Astrocyte (in vitro differentiated cells and primary cell): ENCODE measurements around the gene TACR1. TPM values are rescaled to one million over a fixed set of nuclear protein-coding genes. Genes with fewer than 3 reads are reported as not detected.

ENCODE experiments used
- DNase-seq: peaks from one replicate; pipeline ENCODE4 v3.0.0-alpha.2; 2010; ENCODE audit warnings: low read depth
- FAIRE-seq: peaks from 2 replicates; lab custom pipeline; 2011; peaks lifted over from hg19 to GRCh38; lab: Jason Lieb, UNC
- H2AFZ ChIP-seq: 2 replicates; pipeline ENCODE4 v1.6.0; 2012; ENCODE audit warnings: low read depth, low read length, inconsistent platforms
- H3K27ac ChIP-seq: 2 replicates; pipeline ENCODE4 v1.5.1; 2011; ENCODE audit warnings: low read depth, low read length, inconsistent platforms
- H3K27me3 ChIP-seq: 2 replicates; pipeline ENCODE4 v1.6.0; 2011; ENCODE audit warnings: low read length, inconsistent platforms; ENCODE audit not compliant: insufficient read depth
- H3K36me3 ChIP-seq: 2 replicates; pipeline ENCODE4 v1.5.1; 2011; ENCODE audit warnings: low read length, inconsistent platforms; ENCODE audit not compliant: insufficient read depth
- H3K4me1 ChIP-seq: 2 replicates; pipeline ENCODE4 v1.5.1; 2011; ENCODE audit warnings: low read length, inconsistent platforms; ENCODE audit not compliant: insufficient read depth
- H3K4me2 ChIP-seq: 2 replicates; pipeline ENCODE4 v1.6.0; 2012; ENCODE audit warnings: low read length, inconsistent platforms
- H3K4me3 ChIP-seq: 2 replicates; pipeline ENCODE4 v1.5.1; 2011; ENCODE audit warnings: low read depth, mild to moderate bottlenecking, low read length, inconsistent platforms; ENCODE audit not compliant: insufficient read depth
- H3K79me2 ChIP-seq: 2 replicates; pipeline ENCODE4 v1.6.0; 2012; ENCODE audit warnings: mild to moderate bottlenecking, low read length, inconsistent platforms; ENCODE audit not compliant: insufficient read depth
- H3K9ac ChIP-seq: 2 replicates; pipeline ENCODE4 v1.6.0; 2012; ENCODE audit warnings: mild to moderate bottlenecking, low read length, inconsistent platforms
- H3K9me3 ChIP-seq: 2 replicates; pipeline ENCODE4 v1.5.1; 2012; ENCODE audit warnings: low read depth, mild to moderate bottlenecking, low read length, inconsistent platforms; ENCODE audit not compliant: insufficient read depth
- H4K20me1 ChIP-seq: 2 replicates; pipeline ENCODE4 v1.6.0; 2012; ENCODE audit warnings: low read length, inconsistent platforms; ENCODE audit not compliant: insufficient read depth
- H3K27ac Mint-ChIP-seq: one replicate; pipeline ENCODE4 v1.8.0; 2021; ENCODE audit warnings: mild to moderate bottlenecking, mixed read lengths; ENCODE audit not compliant: unreplicated experiment
- H3K27me3 Mint-ChIP-seq: one replicate; pipeline ENCODE4 v1.8.0; 2021; ENCODE audit warnings: low read depth, mixed read lengths; ENCODE audit not compliant: unreplicated experiment
- H3K36me3 Mint-ChIP-seq: one replicate; pipeline ENCODE4 v1.8.0; 2021; ENCODE audit warnings: low read depth, mixed read lengths; ENCODE audit not compliant: unreplicated experiment
- H3K4me1 Mint-ChIP-seq: one replicate; pipeline ENCODE4 v1.8.0; 2021; ENCODE audit warnings: low read depth, mixed read lengths; ENCODE audit not compliant: unreplicated experiment
- H3K4me3 Mint-ChIP-seq: one replicate; pipeline ENCODE4 v1.8.0; 2021; ENCODE audit warnings: mild to moderate bottlenecking, moderate library complexity, mixed read lengths; ENCODE audit not compliant: unreplicated experiment
- H3K9me3 Mint-ChIP-seq: one replicate; pipeline ENCODE4 v1.8.0; 2021; ENCODE audit warnings: mild to moderate bottlenecking, mixed read lengths; ENCODE audit not compliant: unreplicated experiment
- CTCF ChIP-seq: IDR thresholded peaks from 2 replicates; pipeline ENCODE4 v1.5.1; 2011; ENCODE audit warnings: low read depth, mild to moderate bottlenecking, inconsistent platforms, low read length, moderate library complexity; ENCODE audit not compliant: insufficient read depth
- EZH2 ChIP-seq: IDR thresholded peaks from 2 replicates; pipeline ENCODE4 v1.6.1; 2012; ENCODE audit warnings: mild to moderate bottlenecking, low read length, inconsistent platforms; ENCODE audit not compliant: insufficient read depth
- total RNA-seq: library from RNA; stranded (reverse); gene quantifications from 2 replicates; pipeline ENCODE4 v1.2.1, GENCODE V29; 2021

The TACR1 gene
- total RNA-seq, 1 donor from 2014 or later: not detected

- no peak overlapping the region for H3K4me3 Mint-ChIP-seq
- FAIRE-seq: no peak
- peaks cover 26% of the 10 kb centered on the region for H3K27me3 Mint-ChIP-seq
Observed at GRCh38 chr2:75190271-75190990, 8.9 kb downstream of the TACR1 start.

GRCh38 chr2:75186821-75187220 lies 12.5 kb downstream of the TACR1 start:
- TF ChIP-seq EZH2 (no peak), CTCF (no peak)
- Histone ChIP-seq H4K20me1 (no peaks in the 10 kb centered on the region), H3K4me1 (no peaks in the 10 kb centered on the region), H3K79me2 (no peaks in the 10 kb centered on the region), H3K4me2 (no peak overlapping the region), H3K27ac (no peak overlapping the region), H3K9me3 (no peaks in the 10 kb centered on the region), H3K9ac (no peak overlapping the region), H3K27me3 (no peaks in the 10 kb centered on the region), H2AFZ (no peak overlapping the region), H3K36me3 (no peaks in the 10 kb centered on the region), H3K4me3 (no peak overlapping the region)
- Mint-ChIP-seq H3K27ac (no peak overlapping the region), H3K9me3 (no peaks in the 10 kb centered on the region), H3K27me3 (peaks cover 5% of the 10 kb centered on the region), H3K4me1 (no peaks in the 10 kb centered on the region), H3K4me3 (no peak overlapping the region), H3K36me3 (no peaks in the 10 kb centered on the region)
- no peak for FAIRE-seq
- peak; percentile 1 for DNase-seq

More at GRCh38 chr2:75190271-75190990, 8.9 kb downstream of the TACR1 start:
- DNase-seq: no peak
- Mint-ChIP-seq H3K36me3 (no peaks in the 10 kb centered on the region), H3K27ac (no peak overlapping the region), H3K9me3 (no peaks in the 10 kb centered on the region), H3K4me1 (no peaks in the 10 kb centered on the region)
- H3K9me3 ChIP-seq: no peaks in the 10 kb centered on the region
- no peaks in the 10 kb centered on the region for H3K36me3 ChIP-seq
- no peaks in the 10 kb centered on the region for H3K4me1 ChIP-seq
- no peak overlapping the region for H3K4me3 ChIP-seq
- H3K27ac ChIP-seq: no peak overlapping the region
- H2AFZ ChIP-seq: no peak overlapping the region
- no peaks in the 10 kb centered on the region for H4K20me1 ChIP-seq
- H3K27me3 ChIP-seq: peaks cover 2% of the 10 kb centered on the region
- no peak overlapping the region for H3K9ac ChIP-seq
- H3K79me2 ChIP-seq: no peaks in the 10 kb centered on the region
- H3K4me2 ChIP-seq: no peak overlapping the region
- TF ChIP-seq CTCF: no peak

- no peak overlapping the region for H3K4me3 Mint-ChIP-seq
- no peak overlapping the region for H3K9ac ChIP-seq
Observed at GRCh38 chr2:75182606-75183005, 16.7 kb downstream of the TACR1 start.

More at GRCh38 chr2:75182606-75183005, 16.7 kb downstream of the TACR1 start:
- no peaks in the 10 kb centered on the region for H3K4me1 Mint-ChIP-seq
- Histone ChIP-seq H3K79me2 (no peaks in the 10 kb centered on the region), H2AFZ (no peak overlapping the region), H3K36me3 (no peaks in the 10 kb centered on the region), H3K4me2 (no peak overlapping the region), H3K9me3 (no peaks in the 10 kb centered on the region), H3K27ac (no peak overlapping the region), H4K20me1 (no peaks in the 10 kb centered on the region), H3K27me3 (no peaks in the 10 kb centered on the region), H3K4me1 (no peaks in the 10 kb centered on the region), H3K4me3 (no peak overlapping the region)
- no peak overlapping the region for H3K27ac Mint-ChIP-seq
- FAIRE-seq: no peak
- DNase-seq: no peak
- no peaks in the 10 kb centered on the region for H3K36me3 Mint-ChIP-seq
- TF ChIP-seq CTCF: no peak
- no peak for TF ChIP-seq EZH2
- H3K9me3 Mint-ChIP-seq: peaks cover 1% of the 10 kb centered on the region
- H3K27me3 Mint-ChIP-seq: peaks cover 2% of the 10 kb centered on the region
